Stimulated activated CD8-positive, alpha-beta memory T cell treated with anti-CD3 and anti-CD28 coated beads, Interleukin-7, amount 100 ng/mL, for 4 hours (primary cell): ENCODE data around the gene KIRREL3.

Experiments used
- DNase-seq, 2 donors: peaks; one replicate each; pipeline ENCODE4 v3.0.0-alpha.2; 2020; ENCODE audit warnings: low read depth in 2 of 2

The KIRREL3 gene

DNA sequence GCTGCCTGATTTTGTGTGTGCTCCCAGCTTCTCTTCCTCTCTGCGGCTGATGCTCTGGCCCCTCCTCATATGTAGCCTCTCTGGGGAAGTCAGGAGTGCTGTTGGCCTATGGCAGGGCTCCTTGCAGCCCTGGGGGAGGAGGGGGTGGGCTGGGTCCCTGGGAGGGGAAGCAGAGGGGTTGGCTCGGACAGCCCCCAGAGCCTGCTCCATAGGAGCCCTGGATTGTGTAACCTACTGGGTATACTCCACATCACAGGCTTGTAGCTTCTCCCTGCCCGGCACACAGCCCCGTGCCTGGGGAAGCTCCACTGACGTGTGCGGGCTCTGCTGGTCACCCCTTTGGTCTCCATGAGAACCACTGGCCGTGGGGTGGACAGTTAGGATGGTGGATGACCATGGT, 531.3 kb downstream of the KIRREL3 start:
- DNase-seq: no peak

DNA sequence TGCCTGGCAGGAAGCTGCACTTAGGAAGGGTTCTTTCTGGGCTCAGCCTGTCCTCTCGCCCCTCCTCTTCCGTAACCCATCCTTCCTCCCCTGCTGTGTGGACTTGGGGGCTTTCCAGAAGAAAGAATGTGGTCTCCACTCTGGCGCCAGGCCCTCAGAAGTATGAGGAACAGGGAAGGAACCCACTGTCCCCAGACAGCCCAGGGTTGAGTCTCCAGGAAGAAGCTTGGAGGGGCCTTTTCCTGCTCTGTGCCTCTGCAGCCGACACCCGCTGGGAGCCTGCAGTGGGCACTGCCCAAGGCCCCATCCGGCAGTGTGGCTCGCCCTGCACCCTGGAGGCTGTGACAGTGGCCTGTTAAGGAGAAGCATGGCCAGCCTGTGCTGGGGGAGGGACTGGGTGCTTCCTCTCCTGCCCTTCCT, 532.5 kb downstream of the KIRREL3 start:
- DNase-seq: no peak

GRCh38 chr11:126467471-126467870, 533.1 kb downstream of the KIRREL3 start:
- no peak for DNase-seq

GRCh38 chr11:126467046-126467370, 533.6 kb downstream of the KIRREL3 start:
- DNase-seq: no peak

DNA sequence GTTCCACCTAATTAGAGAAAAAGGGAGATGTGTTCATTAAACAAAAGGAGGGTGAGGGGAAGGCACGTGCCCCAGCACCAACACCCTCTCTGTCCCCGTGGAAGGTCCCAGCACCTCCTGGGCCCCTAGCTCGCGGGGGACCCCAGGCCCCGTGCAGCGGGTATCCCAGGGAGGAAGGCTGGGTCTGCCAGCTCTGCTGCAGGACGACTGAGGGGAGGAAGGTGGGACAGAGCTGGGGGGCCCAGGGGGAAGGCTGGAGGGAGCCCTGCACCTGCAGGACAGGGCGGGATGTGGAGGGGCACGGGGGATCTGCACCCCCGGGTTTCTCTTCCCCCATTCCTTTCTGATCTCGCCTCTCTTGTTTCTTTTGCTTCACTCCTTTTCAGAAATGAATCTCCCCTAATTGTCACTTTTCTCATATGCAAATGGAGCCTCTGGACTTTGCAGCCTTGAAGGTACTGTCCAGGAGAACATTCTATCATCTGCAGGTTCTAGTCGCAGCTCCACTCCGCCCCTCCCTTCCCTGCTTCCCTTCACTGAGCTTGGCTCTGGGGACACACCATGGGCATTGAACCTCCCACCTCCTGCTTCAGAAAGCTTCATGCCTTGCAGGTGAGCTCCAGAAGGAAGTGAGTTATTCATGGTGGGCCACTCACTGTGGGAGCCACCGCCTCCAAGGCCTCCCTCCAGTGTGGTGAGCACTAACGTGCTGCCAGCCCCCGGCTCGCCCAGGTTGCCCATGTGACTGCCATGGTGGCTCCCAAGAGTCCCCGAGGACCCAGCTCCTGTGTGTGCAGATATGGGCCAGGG, 534.1 kb downstream of the KIRREL3 start:
- no peak for DNase-seq

DNA sequence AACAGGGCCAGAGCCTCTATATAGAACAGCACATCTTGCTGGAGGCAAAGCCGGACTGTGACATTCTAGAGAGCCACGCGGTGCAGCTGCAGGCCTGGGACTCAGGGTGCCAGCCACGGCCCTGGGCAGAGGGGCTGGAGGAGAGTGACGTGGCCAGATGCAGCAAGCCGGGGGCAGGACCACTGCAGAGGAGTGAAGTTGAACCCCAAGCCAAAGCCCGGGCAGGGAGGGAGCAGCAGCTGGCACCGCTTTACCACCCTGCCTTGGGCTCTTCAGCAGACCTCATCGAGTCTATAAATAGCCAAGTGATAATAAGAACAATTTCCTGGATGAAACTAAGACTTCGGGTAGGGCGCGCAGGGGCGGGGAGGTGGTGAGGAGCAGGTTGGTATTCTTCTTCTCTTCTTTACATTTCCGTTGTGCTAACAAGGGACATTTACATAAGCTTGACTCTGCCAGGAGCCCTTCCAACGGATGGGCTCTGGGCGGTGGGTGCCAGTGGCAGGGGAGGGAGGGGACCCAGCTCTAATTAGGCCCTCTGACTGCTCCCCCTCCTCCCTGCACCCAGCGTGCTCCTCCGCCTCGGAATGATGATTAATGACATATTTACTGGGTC, 534.9 kb downstream of the KIRREL3 start:
- DNase-seq: no peak

DNA sequence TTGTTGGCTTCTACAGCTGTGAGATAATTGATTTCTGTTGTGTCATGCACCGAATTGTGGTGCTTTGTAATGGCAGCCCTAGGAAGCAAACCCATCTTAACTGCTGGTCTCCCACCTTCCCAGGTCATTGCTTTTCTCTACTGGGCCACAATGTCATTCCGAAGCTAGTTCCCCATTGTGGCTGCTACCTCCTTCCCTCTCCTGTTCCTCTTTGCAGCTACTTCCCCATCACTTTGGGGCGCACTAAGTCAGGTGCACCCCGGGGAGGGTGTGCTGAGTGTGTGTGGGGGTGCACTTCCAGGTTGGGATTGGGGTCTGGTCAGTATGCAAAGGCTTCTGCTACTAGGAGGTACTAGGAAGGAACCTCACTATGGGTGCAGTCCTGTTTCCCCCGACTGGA, 535.8 kb downstream of the KIRREL3 start:
- DNase-seq: no peak

DNA sequence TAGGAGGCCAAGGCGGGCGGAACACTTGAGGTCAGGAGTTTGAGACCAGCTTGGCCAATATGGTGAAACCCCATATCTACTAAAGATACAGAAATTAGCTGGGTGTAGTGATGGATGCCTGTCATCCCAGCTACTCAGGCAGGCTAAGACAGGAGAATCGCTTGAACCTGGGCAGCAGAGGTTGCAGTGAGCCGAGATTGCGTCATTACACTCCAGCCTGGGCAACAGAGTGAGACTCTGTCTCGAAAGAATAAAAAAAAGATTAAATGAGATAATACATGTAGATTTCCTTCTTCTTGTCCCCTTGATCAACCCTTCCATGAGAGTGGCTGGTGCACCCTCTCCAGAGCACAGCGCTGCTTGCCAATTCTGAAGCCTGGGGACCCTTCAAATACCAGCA, 538.1 kb downstream of the KIRREL3 start:
- DNase-seq: no peak

GRCh38 chr11:126461996-126462395, 538.6 kb downstream of the KIRREL3 start:
- no peak for DNase-seq

GRCh38 chr11:126461096-126461440, 539.5 kb downstream of the KIRREL3 start:
- no peak for DNase-seq

GRCh38 chr11:126460417-126461095, 540.0 kb downstream of the KIRREL3 start:
- DNase-seq: no peak

GRCh38 chr11:126459691-126460281, 540.8 kb downstream of the KIRREL3 start:
- DNase-seq: no peak

- no peak for DNase-seq
These were observed 542.8 kb downstream of the KIRREL3 start for GRCh38 chr11:126457817-126458216.

DNA sequence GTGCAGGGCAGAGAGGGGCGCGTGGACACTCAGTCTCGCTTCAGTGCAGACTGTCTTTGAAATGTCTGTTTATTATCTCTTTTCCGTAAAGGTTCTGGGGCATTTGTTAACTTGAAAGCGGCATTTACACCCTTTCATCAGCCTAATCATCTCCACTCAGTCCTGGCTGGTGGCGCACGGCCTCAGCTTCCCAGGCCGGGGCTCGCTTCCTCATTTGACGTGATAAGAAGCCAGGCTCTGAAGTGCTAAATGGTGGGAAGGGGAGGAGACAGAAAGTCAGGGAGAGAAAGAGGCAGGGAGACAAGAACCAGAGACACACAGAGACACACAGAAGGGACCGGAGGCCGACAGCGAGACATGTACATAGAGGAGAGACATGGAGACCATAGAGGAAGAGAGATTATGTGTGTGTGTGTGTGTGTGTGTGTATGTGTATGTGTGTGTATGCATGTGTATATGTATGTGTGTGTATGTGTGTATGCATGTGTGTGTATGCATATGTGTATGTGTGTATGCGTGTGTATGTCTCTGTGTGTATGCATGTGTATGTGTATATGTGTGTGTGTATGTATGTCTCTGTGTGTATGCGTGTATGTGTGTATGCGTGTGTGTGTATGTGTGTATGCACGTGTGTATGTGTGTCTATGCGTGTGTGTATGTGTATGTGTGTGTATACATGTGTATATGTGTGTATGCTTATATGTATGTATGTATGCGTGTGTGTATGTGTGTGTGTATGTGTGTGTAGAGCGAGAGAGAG, 543.6 kb downstream of the KIRREL3 start:
- DNase-seq: no peak

GRCh38 chr11:126456089-126456488, 544.5 kb downstream of the KIRREL3 start:
- DNase-seq: no peak

DNA sequence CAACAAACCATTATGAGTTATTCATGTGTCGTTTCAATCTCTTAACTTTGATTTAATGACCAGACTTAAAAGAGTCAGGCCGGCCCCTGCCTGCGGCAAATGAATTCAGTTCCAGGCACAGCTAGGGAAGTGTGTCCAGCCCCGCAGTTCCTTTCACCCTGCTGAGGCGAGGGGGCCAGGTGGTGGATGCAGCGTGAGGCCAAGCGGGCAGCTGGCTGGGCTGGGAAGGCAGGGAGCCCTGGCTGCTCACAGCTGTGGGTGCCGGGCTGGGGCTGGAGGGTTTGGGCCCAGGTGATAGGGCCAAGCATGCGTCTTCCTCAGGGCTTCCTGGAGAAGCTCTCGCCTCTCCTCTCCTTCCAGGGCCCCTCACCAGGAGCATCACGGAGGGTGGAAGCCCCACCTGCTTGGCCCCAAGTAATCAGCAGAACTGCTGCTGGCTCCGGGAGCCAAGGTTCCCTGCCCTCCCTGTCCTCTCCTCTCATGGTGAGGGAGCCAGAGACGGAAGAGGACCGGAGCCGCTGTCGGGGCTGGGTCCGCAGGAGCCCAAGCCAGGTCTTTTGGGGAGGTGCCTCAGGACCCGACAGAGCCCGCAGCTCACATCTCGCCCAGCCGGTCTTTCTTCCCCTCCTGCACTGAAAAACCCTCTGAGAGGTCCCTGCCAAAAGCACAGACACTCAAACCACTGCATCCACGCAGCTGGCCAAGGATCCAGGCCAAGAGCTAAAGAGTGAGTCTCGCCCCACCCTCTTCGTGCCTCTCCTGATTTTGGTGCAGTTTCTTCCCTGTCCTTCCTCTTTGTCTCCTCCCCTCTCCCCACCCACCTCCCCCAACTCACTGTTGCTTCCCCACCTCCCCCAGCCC, 548.1 kb downstream of the KIRREL3 start:
- DNase-seq: no peak

GRCh38 chr11:126451211-126451802, 549.3 kb downstream of the KIRREL3 start:
- no peak for DNase-seq

- no peak for DNase-seq
These were observed 549.8 kb downstream of the KIRREL3 start for GRCh38 chr11:126450806-126451205.

- no peak for DNase-seq
These were observed 550.4 kb downstream of the KIRREL3 start for GRCh38 chr11:126450198-126450597.

GRCh38 chr11:126446581-126446980, 554.0 kb downstream of the KIRREL3 start:
- DNase-seq: no peak

DNA sequence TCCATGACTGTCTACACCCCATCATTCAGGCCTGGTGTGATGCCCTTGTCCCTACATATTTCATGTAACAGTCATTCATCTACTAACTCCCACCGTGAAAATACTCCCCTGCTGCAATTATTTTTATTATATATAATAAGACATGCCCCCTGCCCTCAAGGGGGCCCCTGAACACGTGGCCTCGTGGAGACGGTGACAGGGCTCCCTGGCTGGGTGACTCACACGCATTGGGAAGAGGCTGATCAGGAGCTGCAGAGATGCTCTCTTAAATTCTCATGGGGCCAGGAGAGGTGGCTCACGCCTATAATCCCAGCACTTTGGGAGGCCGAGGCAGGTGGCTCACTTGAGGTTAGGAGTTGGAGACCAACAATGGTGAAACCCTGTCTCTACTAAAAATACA, 556.5 kb downstream of the KIRREL3 start:
- no peak for DNase-seq
